Measurements from ENCODE around the gene PRR9. TPM values are rescaled to one million over a fixed set of nuclear protein-coding genes. Genes with fewer than 3 reads are reported as not detected.

PRR9 gene
- total RNA-seq, 3 donors from 2014 or later = not detected

- no peaks in the 10 kb centered on the region for H3K4me1 ChIP-seq (ENCODE audit: low read depth)
- no peak for TF ChIP-seq CTCF (IDR thresholded peaks at IDR 0.05)
- intact Hi-C loops (cut with DNase I, micrococcal nuclease) = no loop called here
- no peak for ATAC-seq
- H3K36me3 ChIP-seq (ENCODE audit: low read depth) = no peaks in the 10 kb centered on the region
- H3K4me3 ChIP-seq = no peak overlapping the region
- no peaks in the 10 kb centered on the region for H3K9me3 ChIP-seq
- DNase-seq = no peak
Observed at GRCh38 chr1:153251087-153251486, 33.7 kb downstream of the PRR9 start.

- ATAC-seq (no peak), DNase-seq (no peak)
- H3K4me3 ChIP-seq = no peak overlapping the region
- TF ChIP-seq CTCF (IDR thresholded peaks at IDR 0.05) = no peak
- no peaks in the 10 kb centered on the region for H3K4me1 ChIP-seq (ENCODE audit: low read depth)
- intact Hi-C loops (cut with DNase I, micrococcal nuclease) = no loop called here
- H3K9me3 ChIP-seq = no peaks in the 10 kb centered on the region
- no peaks in the 10 kb centered on the region for H3K36me3 ChIP-seq (ENCODE audit: low read depth)
Observed at GRCh38 chr1:153251562-153251961, 34.2 kb downstream of the PRR9 start.

GRCh38 chr1:153251988-153252387 is 34.6 kb downstream of the PRR9 start:
- ATAC-seq = no peak
- TF ChIP-seq CTCF (IDR thresholded peaks at IDR 0.05) = no peak

GRCh38 chr1:153253076-153253475 is 35.7 kb downstream of the PRR9 start:
- Histone ChIP-seq H3K36me3 (ENCODE audit: low read depth) (no peaks in the 10 kb centered on the region), H3K4me3 (no peak overlapping the region), H3K4me1 (ENCODE audit: low read depth) (no peaks in the 10 kb centered on the region), H3K9me3 (no peaks in the 10 kb centered on the region)
- TF ChIP-seq CTCF (IDR thresholded peaks at IDR 0.05) = no peak
- DNase-seq = no peak
- intact Hi-C loops (cut with DNase I, micrococcal nuclease) = no loop called here
- ATAC-seq = no peak

More at GRCh38 chr1:153251988-153252387, 34.6 kb downstream of the PRR9 start:
- DNase-seq = no peak
- no peak overlapping the region for H3K4me3 ChIP-seq
- H3K9me3 ChIP-seq = no peaks in the 10 kb centered on the region
- H3K36me3 ChIP-seq (ENCODE audit: low read depth) = no peaks in the 10 kb centered on the region
- H3K4me1 ChIP-seq (ENCODE audit: low read depth) = no peaks in the 10 kb centered on the region
- intact Hi-C loops (cut with DNase I, micrococcal nuclease) = no loop called here

GRCh38 chr1:153253693-153254092 is 36.3 kb downstream of the PRR9 start:
- Histone ChIP-seq H3K4me1 (ENCODE audit: low read depth) (no peaks in the 10 kb centered on the region), H3K9me3 (no peaks in the 10 kb centered on the region), H3K36me3 (ENCODE audit: low read depth) (no peaks in the 10 kb centered on the region), H3K4me3 (no peak overlapping the region)
- DNase-seq (no peak), ATAC-seq (no peak)
- intact Hi-C loops (cut with DNase I, micrococcal nuclease) = no loop called here
- no peak for TF ChIP-seq CTCF (IDR thresholded peaks at IDR 0.05)

- Histone ChIP-seq H3K4me3 (no peak within 1 kb of the TSS), H3K36me3 (ENCODE audit: low read depth) (no peaks in the 10 kb centered on the region), H3K9me3 (no peaks in the 10 kb centered on the region), H3K4me1 (ENCODE audit: low read depth) (peaks cover 7% of the 10 kb centered on the region)
- ATAC-seq (no peak), DNase-seq (no peak)
- intact Hi-C loops (cut with DNase I, micrococcal nuclease) = no loop called here
- TF ChIP-seq CTCF (IDR thresholded peaks at IDR 0.05) = no peak
Observed at GRCh38 chr1:153259387-153259786, 42.0 kb downstream of the PRR9 start, which contains the start of gene LORICRIN. LORICRIN (plus strand) TSS chr1:153259687; CDS start chr1:153260950, 1,263 bp downstream.

All from mucosa of descending colon (tissue), 3 donors.